Measurements from ENCODE around the gene IRF9. TPM values are rescaled to one million over a fixed set of nuclear protein-coding genes. Genes with fewer than 3 reads are reported as not detected.

The IRF9 gene
- total and polyA plus RNA-seq, 2 of the 13 experiments (the other 11 are each of a cell fraction or from before 2014, with no cell fraction given) = 14.9 to 49.7 TPM

DNA sequence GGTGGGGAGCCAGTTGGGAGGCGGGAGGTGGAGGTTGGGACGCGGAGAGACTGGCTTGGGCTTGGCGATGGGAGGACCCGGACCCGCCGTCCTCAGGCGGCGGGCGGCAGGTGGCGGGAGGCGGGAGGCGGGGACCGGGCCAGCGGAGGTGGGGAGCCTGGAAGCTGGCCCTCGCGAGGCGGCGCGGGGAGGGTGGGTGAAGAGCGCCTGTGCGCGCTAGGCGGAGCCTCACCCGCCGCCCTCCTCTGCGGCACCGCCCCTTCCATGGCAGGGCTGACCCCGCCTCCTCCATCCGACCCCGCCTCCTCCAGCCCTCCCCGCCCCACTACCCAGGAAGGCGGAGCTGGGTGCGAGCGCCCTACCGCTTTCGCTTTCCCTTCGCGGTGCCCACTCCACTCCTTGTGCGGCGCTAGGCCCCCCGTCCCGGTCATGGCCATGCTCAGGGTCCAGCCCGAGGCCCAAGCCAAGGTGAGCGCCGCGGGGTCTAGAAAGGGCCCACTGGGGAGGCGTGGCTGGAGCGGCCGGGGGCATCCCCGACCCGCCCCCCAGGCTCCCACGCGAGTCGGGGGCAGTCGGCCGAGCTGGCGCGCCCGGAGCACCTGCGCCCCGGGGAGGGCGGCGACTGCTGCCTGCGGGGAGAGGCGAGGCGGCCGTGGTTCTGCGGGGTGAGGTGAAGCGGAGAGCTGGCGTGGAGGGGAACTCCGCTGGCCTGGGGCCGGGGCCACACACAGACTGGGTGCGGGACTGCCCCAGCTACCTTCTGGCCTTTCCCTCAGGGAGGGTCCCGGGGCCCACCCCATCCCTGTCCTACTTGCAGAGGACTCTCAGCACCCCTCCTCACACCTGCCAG, 25.0 kb upstream of the IRF9 start, which contains the start of gene PSME1 (continued):
- TF ChIP-seq PAF1 (CRISPR knock-in tag; IDR thresholded peaks at IDR 0.05) (no peak), GPN1 (CRISPR knock-in tag; IDR thresholded peaks at IDR 0.05; ENCODE audit: borderline replicate concordance) (0 out of 2 replicates have a peak, but pooled peaks have one; percentile 80), HOXA9 (CRISPR knock-in tag; IDR thresholded peaks at IDR 0.05; ENCODE audit: borderline replicate concordance) (no peak), HNRNPLL (IDR thresholded peaks at IDR 0.05; ENCODE audit: low read depth, low read length, poor library complexity, severe bottlenecking) (peak; percentile 87), GABPA (IDR thresholded peaks at IDR 0.05; ENCODE audit: low read depth, low read length) (no peak), GABPA (CRISPR knock-in tag; IDR thresholded peaks at IDR 0.05; ENCODE audit: low read depth) (no peak), DMTF1 (CRISPR knock-in tag; IDR thresholded peaks at IDR 0.05) (peak; percentile 72; the same call in 1 of the 2 replicates), ZNF557 (CRISPR knock-in tag; IDR thresholded peaks at IDR 0.05) (0 out of 2 replicates have a peak, but pooled peaks have one; percentile 40), ZNF841 (CRISPR knock-in tag; IDR thresholded peaks at IDR 0.05; ENCODE audit: borderline replicate concordance) (no peak), SKI (IDR thresholded peaks at IDR 0.05; ENCODE audit: partially characterized antibody) (no peak), YEATS4 (CRISPR knock-in tag; IDR thresholded peaks at IDR 0.05; ENCODE audit: borderline replicate concordance) (peak; percentile 93), RXRA (CRISPR knock-in tag; IDR thresholded peaks at IDR 0.05) (peak; percentile 60; the same call in 1 of the 2 replicates), TOPORS (CRISPR knock-in tag; IDR thresholded peaks at IDR 0.05) (no peak), TCF7L2 (IDR thresholded peaks at IDR 0.05; ENCODE audit: low read depth, low read length) (no peak), HDAC1 (CRISPR knock-in tag; IDR thresholded peaks at IDR 0.05) (no peak), ELF1 (CRISPR knock-in tag; IDR thresholded peaks at IDR 0.05) (peak; percentile 84), ZNF556 (CRISPR knock-in tag; IDR thresholded peaks at IDR 0.05; ENCODE audit: borderline replicate concordance) (no peak; the same call in 1 of the 2 replicates), NCOA5 (CRISPR knock-in tag; IDR thresholded peaks at IDR 0.05) (no peak), NRL (CRISPR knock-in tag; IDR thresholded peaks at IDR 0.05; ENCODE audit: borderline replicate concordance) (no peak), POLR2AphosphoS2 (IDR thresholded peaks at IDR 0.05; ENCODE audit: low read depth, low read length) (no peak), MBNL3 (CRISPR knock-in tag; conservative IDR thresholded peaks at IDR 0.05) (no peak), DRAP1 (CRISPR knock-in tag; IDR thresholded peaks at IDR 0.05) (peak; percentile 93), SUZ12 (IDR thresholded peaks at IDR 0.05; ENCODE audit: low read depth, low read length) (no peak), TCF12 (IDR thresholded peaks at IDR 0.05) (no peak), TCF12 (CRISPR knock-in tag; IDR thresholded peaks at IDR 0.05) (peak; percentile 93), ZNF34 (CRISPR knock-in tag; IDR thresholded peaks at IDR 0.05; ENCODE audit: borderline replicate concordance) (peak; percentile 67; the same call in 1 of the 2 replicates), ZNF546 (CRISPR knock-in tag; conservative IDR thresholded peaks at IDR 0.05) (peak; percentile 77), KLF13 (CRISPR knock-in tag; IDR thresholded peaks at IDR 0.05) (peak; percentile 40; the same call in 1 of the 2 replicates), ZNF547 (CRISPR knock-in tag; IDR thresholded peaks at IDR 0.05) (peak; percentile 98), PHF21A (CRISPR knock-in tag; IDR thresholded peaks at IDR 0.05) (no peak), ZFP36L1 (CRISPR knock-in tag; IDR thresholded peaks at IDR 0.05) (peak; percentile 18; the same call in 1 of the 2 replicates)

Measured in HepG2 (cell line).